ENCODE measurements around the gene RPS19BP1. TPM values are rescaled to one million over a fixed set of nuclear protein-coding genes. Genes with fewer than 3 reads are reported as not detected.

RPS19BP1 gene
- total and polyA plus RNA-seq, 2 of the 8 experiments (the other 6 are each of a cell fraction or from before 2014, with no cell fraction given), result 77.9 to 97.9 TPM

DNA sequence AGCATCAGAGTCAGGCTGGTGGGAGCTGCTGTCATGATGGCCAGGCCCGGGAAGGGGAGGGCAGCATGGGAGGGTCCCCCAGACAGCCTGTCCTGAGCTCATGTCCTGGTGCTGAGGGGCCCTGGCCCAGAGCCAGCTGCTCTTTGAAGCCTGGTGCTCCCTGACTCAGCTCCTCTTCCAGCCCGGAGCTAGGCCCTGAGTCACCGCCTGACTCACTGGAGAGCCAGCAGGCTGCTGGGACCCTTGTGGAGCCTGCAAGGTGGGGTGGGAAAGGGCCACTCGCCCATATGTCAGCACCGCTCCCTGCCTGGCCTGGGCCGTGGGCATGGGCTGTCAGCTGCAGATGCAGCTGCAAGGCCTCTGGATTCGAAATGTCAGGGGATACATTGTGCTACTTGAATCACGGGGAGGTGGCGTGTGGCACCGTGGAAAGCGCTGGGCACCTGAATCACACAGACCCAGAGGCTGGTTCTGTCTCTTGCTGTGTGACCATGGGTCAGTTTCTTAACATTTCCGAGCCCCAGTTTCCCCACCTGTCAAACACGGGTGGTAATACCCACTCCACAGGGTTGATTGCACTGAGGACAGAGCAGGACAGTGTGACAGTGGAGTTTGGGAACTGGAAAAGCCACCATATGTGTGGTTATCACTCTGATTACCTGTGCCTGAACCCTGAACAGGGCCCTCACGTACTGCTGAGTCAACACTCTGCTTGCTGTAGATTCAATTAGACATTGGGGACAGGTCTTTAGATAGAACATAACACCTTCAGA, 42.4 kb upstream of the RPS19BP1 start (continued):
- TF ChIP-seq, protein P1, sequence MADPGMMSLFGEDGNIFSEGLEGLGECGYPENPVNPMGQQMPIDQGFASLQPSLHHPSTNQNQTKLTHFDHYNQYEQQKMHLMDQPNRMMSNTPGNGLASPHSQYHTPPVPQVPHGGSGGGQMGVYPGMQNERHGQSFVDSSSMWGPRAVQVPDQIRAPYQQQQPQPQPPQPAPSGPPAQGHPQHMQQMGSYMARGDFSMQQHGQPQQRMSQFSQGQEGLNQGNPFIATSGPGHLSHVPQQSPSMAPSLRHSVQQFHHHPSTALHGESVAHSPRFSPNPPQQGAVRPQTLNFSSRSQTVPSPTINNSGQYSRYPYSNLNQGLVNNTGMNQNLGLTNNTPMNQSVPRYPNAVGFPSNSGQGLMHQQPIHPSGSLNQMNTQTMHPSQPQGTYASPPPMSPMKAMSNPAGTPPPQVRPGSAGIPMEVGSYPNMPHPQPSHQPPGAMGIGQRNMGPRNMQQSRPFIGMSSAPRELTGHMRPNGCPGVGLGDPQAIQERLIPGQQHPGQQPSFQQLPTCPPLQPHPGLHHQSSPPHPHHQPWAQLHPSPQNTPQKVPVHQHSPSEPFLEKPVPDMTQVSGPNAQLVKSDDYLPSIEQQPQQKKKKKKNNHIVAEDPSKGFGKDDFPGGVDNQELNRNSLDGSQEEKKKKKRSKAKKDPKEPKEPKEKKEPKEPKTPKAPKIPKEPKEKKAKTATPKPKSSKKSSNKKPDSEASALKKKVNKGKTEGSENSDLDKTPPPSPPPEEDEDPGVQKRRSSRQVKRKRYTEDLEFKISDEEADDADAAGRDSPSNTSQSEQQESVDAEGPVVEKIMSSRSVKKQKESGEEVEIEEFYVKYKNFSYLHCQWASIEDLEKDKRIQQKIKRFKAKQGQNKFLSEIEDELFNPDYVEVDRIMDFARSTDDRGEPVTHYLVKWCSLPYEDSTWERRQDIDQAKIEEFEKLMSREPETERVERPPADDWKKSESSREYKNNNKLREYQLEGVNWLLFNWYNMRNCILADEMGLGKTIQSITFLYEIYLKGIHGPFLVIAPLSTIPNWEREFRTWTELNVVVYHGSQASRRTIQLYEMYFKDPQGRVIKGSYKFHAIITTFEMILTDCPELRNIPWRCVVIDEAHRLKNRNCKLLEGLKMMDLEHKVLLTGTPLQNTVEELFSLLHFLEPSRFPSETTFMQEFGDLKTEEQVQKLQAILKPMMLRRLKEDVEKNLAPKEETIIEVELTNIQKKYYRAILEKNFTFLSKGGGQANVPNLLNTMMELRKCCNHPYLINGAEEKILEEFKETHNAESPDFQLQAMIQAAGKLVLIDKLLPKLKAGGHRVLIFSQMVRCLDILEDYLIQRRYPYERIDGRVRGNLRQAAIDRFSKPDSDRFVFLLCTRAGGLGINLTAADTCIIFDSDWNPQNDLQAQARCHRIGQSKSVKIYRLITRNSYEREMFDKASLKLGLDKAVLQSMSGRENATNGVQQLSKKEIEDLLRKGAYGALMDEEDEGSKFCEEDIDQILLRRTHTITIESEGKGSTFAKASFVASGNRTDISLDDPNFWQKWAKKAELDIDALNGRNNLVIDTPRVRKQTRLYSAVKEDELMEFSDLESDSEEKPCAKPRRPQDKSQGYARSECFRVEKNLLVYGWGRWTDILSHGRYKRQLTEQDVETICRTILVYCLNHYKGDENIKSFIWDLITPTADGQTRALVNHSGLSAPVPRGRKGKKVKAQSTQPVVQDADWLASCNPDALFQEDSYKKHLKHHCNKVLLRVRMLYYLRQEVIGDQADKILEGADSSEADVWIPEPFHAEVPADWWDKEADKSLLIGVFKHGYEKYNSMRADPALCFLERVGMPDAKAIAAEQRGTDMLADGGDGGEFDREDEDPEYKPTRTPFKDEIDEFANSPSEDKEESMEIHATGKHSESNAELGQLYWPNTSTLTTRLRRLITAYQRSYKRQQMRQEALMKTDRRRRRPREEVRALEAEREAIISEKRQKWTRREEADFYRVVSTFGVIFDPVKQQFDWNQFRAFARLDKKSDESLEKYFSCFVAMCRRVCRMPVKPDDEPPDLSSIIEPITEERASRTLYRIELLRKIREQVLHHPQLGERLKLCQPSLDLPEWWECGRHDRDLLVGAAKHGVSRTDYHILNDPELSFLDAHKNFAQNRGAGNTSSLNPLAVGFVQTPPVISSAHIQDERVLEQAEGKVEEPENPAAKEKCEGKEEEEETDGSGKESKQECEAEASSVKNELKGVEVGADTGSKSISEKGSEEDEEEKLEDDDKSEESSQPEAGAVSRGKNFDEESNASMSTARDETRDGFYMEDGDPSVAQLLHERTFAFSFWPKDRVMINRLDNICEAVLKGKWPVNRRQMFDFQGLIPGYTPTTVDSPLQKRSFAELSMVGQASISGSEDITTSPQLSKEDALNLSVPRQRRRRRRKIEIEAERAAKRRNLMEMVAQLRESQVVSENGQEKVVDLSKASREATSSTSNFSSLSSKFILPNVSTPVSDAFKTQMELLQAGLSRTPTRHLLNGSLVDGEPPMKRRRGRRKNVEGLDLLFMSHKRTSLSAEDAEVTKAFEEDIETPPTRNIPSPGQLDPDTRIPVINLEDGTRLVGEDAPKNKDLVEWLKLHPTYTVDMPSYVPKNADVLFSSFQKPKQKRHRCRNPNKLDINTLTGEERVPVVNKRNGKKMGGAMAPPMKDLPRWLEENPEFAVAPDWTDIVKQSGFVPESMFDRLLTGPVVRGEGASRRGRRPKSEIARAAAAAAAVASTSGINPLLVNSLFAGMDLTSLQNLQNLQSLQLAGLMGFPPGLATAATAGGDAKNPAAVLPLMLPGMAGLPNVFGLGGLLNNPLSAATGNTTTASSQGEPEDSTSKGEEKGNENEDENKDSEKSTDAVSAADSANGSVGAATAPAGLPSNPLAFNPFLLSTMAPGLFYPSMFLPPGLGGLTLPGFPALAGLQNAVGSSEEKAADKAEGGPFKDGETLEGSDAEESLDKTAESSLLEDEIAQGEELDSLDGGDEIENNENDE (IDR thresholded peaks at IDR 0.05; ENCODE audit: insufficient replicate concordance, low read length), result no peak
- no peak for TF ChIP-seq BCL11A (IDR thresholded peaks at IDR 0.05; ENCODE audit: low read depth in 2 of 2, low read length in 2 of 2)
